OCI-LY1 (cell line): ENCODE results near the gene MAGI1.

Experiments used
- EZH2 ChIP-seq: fragments of 200-600 bp; sonication (generic), shearing (Covaris generic); IDR thresholded peaks from 2 replicates; pipeline ENCODE4 v1.8.0; 2017; ENCODE audit warnings: borderline replicate concordance, mixed run types, mild to moderate bottlenecking, antibody characterized with exemption, low read length, moderate library complexity, mixed read lengths
- TF ChIP-seq, protein P1 (sequence below): fragments of 200-600 bp; sonication (generic), shearing (Covaris generic); IDR thresholded peaks from 2 replicates; pipeline ENCODE4 v1.5.1; 2017; ENCODE audit warnings: mild to moderate bottlenecking, antibody characterized with exemption, low read length, moderate library complexity, mixed read lengths

- TF ChIP-seq, protein P1, sequence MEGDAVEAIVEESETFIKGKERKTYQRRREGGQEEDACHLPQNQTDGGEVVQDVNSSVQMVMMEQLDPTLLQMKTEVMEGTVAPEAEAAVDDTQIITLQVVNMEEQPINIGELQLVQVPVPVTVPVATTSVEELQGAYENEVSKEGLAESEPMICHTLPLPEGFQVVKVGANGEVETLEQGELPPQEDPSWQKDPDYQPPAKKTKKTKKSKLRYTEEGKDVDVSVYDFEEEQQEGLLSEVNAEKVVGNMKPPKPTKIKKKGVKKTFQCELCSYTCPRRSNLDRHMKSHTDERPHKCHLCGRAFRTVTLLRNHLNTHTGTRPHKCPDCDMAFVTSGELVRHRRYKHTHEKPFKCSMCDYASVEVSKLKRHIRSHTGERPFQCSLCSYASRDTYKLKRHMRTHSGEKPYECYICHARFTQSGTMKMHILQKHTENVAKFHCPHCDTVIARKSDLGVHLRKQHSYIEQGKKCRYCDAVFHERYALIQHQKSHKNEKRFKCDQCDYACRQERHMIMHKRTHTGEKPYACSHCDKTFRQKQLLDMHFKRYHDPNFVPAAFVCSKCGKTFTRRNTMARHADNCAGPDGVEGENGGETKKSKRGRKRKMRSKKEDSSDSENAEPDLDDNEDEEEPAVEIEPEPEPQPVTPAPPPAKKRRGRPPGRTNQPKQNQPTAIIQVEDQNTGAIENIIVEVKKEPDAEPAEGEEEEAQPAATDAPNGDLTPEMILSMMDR = no peak
- no peak for TF ChIP-seq EZH2
These were observed 108.1 kb downstream of the MAGI1 start for GRCh38 chr3:65930648-65931047.
